ENCODE results near the gene SPEF1. TPM values are rescaled to one million over a fixed set of nuclear protein-coding genes. Genes with fewer than 3 reads are reported as not detected.

SPEF1 gene
- total RNA-seq, 1 experiment from 2014 or later: 0.40 TPM

DNA sequence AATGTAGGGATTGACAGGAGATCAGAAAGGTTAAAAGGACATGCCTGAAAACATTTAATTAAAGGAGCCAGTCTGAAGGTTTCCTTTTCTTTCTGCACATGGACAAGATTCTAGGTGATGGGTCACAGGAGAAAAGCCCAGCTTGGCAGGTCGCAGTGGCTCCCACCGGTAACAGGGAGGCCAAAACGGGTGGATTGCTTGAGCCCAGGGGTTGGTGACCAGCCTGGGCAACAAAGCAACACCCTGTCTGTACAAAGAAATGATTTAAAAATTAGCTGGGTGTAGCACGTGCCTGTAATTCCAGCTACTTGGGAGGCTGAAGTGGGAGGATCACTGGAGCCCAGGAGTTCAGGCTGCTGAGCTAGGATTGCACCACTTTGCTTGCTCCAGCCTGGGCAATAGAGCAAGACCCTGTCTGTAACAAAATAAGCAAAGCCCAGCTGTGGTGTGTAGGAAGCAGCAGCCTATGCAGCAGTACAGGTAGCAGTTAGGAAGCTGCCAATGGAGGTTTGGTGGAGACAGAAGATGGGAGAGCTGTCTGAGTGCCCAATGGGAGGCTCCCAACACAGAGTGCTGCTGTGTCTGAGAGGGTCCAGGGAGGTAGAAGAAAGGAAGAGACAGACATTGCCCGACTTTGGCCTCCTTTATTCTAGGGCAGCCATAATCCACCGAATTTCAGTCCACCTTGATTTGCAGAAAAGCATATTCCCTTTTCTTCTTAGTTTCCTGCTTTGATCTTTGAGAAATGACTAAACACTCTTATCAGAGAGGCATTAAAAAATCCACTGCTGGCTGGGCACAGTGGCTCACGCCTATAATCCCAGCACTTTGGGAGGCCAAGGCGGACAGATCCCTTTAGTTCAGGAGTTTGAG is 32.0 kb upstream of the SPEF1 start:
- DNase-seq (ENCODE audit: low read depth, low spot score): no peak
- in situ Hi-C loops (cut with HindIII; ENCODE audit: low pct_unique_long_range_greater_than_20kb, low sequenced_read_pairs): no loop called here

DNA sequence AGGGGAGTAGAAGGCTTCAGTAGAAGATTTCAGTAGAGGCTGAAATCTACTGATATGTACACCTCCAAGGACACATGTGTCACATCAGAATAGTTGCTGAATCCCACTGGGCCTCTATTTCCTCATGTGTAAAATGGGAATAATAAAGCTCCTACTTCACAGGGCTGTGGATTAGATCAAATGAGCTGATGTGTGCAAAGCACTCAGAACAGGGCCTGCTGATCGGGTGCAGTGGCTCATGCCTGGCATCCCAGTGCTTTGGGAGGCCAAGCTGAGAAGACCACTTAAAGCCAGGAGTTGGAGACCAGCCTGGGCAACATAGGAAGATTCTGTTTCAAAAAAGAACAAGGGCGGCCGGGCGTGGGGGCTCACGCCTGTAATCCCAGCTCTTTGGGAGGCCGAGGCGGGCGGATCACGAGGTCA is 31.0 kb upstream of the SPEF1 start:
- in situ Hi-C loops (cut with HindIII; ENCODE audit: low pct_unique_long_range_greater_than_20kb, low sequenced_read_pairs): no loop called here

GRCh38 chr20:3811467-3812258 is 30.4 kb upstream of the SPEF1 start:
- in situ Hi-C loops (cut with HindIII; ENCODE audit: low pct_unique_long_range_greater_than_20kb, low sequenced_read_pairs): no loop called here
- DNase-seq (ENCODE audit: low read depth, low spot score): peak; percentile 98

More for the DNA sequence above, 31.0 kb upstream of the SPEF1 start:
- DNase-seq (ENCODE audit: low read depth, low spot score): no peak

DNA sequence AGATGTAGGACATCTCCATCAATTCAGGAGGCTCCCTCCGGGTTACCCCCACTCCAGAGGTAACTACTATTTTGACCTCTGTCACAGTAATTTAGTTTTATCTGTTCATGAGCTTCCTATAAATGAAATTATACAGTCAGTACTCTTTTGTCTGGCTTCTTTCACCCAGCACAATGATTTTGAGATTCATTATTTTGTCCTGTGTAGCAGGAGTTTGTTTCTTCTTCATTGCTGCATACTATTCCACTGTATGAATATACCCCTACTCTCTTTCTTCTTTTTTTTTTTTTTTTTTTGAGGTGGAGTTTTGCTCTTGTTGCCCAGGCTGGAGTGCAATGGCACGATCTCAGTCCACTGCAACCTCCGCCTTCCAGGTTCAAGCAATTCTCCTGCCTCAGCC is 27.3 kb upstream of the SPEF1 start:
- in situ Hi-C loops (cut with HindIII; ENCODE audit: low pct_unique_long_range_greater_than_20kb, low sequenced_read_pairs): no loop called here

GRCh38 chr20:3804781-3805180 is 23.5 kb upstream of the SPEF1 start:
- in situ Hi-C loops (cut with HindIII; ENCODE audit: low pct_unique_long_range_greater_than_20kb, low sequenced_read_pairs): no loop called here
- no peak for DNase-seq (ENCODE audit: low read depth, low spot score)

More for the DNA sequence above, 27.3 kb upstream of the SPEF1 start:
- no peak for DNase-seq (ENCODE audit: low read depth, low spot score)

- no peak for DNase-seq (ENCODE audit: low read depth, low spot score)
- in situ Hi-C loops (cut with HindIII; ENCODE audit: low pct_unique_long_range_greater_than_20kb, low sequenced_read_pairs): no loop called here
Measured at GRCh38 chr20:3804254-3804751, 23.1 kb upstream of the SPEF1 start.

DNA sequence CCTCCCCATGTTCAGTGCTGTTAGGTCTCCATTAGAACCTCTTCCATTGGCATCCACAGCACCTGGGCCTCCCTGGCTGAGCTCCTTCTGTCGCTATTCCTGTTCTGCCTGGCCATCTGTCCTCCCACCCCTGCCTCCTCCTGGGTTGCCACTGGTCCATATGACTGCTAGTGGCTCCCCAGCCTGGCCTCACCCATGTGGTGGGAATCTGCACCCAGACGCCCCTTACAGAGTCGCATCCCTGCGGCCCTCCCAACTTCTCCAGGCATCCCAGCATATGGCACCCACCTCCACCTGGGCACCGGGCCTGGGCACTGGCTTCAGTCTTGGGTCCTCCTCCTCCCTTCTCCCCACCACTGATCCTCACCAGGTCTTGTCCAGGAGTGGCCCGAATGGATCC is 22.6 kb upstream of the SPEF1 start:
- in situ Hi-C loops (cut with HindIII; ENCODE audit: low pct_unique_long_range_greater_than_20kb, low sequenced_read_pairs): no loop called here
- no peak for DNase-seq (ENCODE audit: low read depth, low spot score)

- DNase-seq (ENCODE audit: low read depth, low spot score): no peak
- in situ Hi-C loops (cut with HindIII; ENCODE audit: low pct_unique_long_range_greater_than_20kb, low sequenced_read_pairs): no loop called here
Measured at GRCh38 chr20:3803289-3803688, 22.0 kb upstream of the SPEF1 start.

DNA sequence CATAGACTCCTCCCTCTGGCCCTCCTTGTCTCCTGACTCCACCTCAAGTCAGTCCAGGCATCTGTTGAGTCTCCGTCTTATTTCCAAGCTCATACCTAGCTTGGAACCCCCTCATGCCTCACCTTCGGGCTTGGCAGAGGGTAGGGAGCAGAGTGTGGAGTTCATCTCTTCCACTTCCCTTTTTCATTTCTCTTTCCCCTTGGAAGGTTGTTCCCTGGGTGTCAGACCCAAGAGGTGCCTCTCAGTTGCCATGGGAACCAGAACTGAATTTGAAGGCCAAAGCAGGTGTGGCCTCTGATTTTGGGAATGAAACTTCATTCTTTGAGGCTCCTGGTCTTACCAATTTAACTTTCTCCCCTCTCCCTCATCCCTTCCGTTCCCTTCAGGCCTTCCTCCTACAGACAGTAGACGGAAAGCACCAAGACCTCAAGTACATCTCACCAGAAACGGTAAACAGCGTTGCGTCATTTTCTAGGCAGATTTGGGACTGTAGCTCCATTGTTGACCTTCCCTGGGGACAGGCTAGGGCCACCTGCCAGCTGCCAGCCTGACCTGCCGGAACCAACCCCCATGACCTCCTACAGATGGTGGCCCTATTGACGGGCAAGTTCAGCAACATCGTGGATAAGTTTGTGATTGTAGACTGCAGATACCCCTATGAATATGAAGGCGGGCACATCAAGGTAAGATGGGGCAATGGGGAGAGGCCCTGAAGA is 21.4 kb upstream of the SPEF1 start:
- in situ Hi-C loops (cut with HindIII; ENCODE audit: low pct_unique_long_range_greater_than_20kb, low sequenced_read_pairs): no loop called here

DNA sequence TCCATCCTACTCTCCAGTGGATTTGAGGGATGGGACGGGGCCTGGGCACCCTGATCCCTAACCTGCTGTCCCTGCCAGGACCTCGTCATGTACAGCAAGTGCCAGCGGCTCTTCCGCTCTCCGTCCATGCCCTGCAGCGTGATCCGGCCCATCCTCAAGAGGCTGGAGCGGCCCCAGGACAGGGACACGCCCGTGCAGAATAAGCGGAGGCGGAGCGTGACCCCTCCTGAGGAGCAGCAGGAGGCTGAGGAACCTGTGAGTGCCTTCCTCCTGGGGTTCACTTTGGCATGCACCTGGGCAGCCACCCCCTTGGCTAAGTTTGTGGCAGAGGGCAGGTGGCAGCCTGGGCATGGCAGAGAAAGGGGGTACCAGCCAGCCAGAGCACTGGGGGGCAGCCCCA is 20.6 kb upstream of the SPEF1 start:
- no peak for DNase-seq (ENCODE audit: low read depth, low spot score)

More for the DNA sequence above, 21.4 kb upstream of the SPEF1 start:
- DNase-seq (ENCODE audit: low read depth, low spot score): no peak

GRCh38 chr20:3801299-3801698 is 20.1 kb upstream of the SPEF1 start:
- DNase-seq (ENCODE audit: low read depth, low spot score): no peak
- in situ Hi-C loops (cut with HindIII; ENCODE audit: low pct_unique_long_range_greater_than_20kb, low sequenced_read_pairs): no loop called here

More for the DNA sequence above, 20.6 kb upstream of the SPEF1 start:
- in situ Hi-C loops (cut with HindIII; ENCODE audit: low pct_unique_long_range_greater_than_20kb, low sequenced_read_pairs): no loop called here

- in situ Hi-C loops (cut with HindIII; ENCODE audit: low pct_unique_long_range_greater_than_20kb, low sequenced_read_pairs): no loop called here
- DNase-seq (ENCODE audit: low read depth, low spot score): no peak
Measured at GRCh38 chr20:3800878-3801260, 19.6 kb upstream of the SPEF1 start.

- in situ Hi-C loops (cut with HindIII; ENCODE audit: low pct_unique_long_range_greater_than_20kb, low sequenced_read_pairs): no loop called here
- no peak for DNase-seq (ENCODE audit: low read depth, low spot score)
Measured at GRCh38 chr20:3800256-3800877, 19.1 kb upstream of the SPEF1 start.

GRCh38 chr20:3798908-3799248 is 17.6 kb upstream of the SPEF1 start:
- in situ Hi-C loops (cut with HindIII; ENCODE audit: low pct_unique_long_range_greater_than_20kb, low sequenced_read_pairs): no loop called here
- no peak for DNase-seq (ENCODE audit: low read depth, low spot score)

DNA sequence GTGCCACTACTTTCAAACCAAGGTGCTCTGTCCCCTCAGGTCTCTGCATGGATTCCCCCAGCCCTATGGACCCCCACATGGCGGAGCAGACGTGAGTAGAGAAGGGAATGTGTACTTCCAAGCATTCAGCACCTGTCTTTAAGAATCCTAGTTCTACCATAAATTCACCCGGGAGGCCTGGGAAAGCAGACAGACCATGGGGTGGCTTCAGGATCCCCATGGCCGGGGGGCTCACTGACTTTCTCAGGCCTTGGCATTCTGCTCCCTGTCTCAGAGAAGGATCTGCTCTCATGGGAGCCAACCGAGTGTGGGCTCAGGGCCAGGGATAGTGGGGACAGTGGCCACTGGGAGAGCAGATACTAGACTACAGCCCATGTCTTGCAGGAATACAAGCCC is 17.1 kb upstream of the SPEF1 start:
- DNase-seq (ENCODE audit: low read depth, low spot score): no peak
- in situ Hi-C loops (cut with HindIII; ENCODE audit: low pct_unique_long_range_greater_than_20kb, low sequenced_read_pairs): no loop called here

DNA sequence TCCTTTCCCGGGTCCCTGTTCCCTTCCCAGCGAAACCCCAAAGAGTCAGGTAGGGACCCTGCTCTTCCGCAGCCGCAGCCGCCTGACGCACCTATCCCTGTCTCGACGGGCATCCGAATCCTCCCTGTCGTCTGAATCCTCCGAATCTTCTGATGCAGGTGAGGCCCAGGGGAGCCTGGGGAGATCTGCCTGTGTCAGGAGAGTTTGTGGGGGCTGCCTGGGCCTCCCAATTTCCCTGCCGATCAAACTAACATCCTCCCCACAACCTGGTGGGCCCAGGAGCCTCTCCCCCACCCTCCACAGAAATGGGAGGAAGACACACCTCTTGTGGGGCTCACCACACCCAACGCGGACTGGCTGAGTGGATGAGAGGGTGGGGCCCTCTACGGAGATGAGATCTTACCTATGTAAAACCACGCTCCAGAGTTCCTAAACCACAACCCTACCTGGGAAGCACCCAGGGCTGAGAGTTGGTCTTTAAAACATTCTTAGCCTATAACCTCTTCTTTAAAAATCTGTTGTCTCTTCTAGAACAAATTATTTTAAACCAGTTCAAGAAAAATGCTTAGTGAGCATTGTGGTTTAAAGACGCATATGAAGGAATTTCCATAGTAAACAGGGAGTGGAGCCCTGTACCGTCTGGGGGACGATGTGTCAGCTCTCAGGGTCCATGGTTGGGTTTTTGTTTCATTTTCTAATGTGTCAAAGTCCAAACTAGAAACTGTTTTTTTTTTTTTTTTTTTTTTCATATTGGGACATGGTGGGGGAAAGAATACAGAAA is 16.5 kb upstream of the SPEF1 start:
- in situ Hi-C loops (cut with HindIII; ENCODE audit: low pct_unique_long_range_greater_than_20kb, low sequenced_read_pairs): no loop called here

GRCh38 chr20:3797226-3797545 is 15.9 kb upstream of the SPEF1 start:
- in situ Hi-C loops (cut with HindIII; ENCODE audit: low pct_unique_long_range_greater_than_20kb, low sequenced_read_pairs): no loop called here
- DNase-seq (ENCODE audit: low read depth, low spot score): no peak

More for the DNA sequence above, 16.5 kb upstream of the SPEF1 start:
- DNase-seq (ENCODE audit: low read depth, low spot score): no peak
